ENCODE measurements around the gene ACTN1. TPM values are rescaled to one million over a fixed set of nuclear protein-coding genes. Genes with fewer than 3 reads are reported as not detected.

ACTN1 gene
- total RNA-seq, 1 experiment from 2014 or later = 212 TPM

DNA sequence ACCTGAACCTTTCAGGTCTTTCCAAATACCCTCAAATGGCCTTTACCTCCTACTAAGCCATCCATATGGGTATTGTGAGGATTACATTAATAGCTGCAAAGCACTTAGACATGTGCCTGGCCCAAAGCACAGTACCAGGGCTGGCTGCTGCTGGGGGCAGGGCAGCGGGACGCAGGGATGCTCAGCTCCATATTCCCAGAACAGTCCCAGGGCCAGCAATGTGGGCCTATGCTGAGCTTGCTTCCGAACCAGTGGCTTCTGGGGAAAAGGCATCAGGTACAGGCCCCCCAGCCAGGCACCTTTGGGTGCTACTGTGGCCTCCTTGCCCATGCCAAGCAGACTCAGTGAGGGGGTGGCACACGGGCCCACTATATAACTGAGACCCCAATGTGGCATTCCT lies 10.4 kb downstream of the ACTN1 start:
- BruUV-seq (replicated peaks) = no TSS peak
- Histone ChIP-seq H3K9me3 (ENCODE audit: control insufficient read depth, insufficient read depth, low read depth, low read length) (no peaks in the 10 kb centered on the region), H3K4me1 (ENCODE audit: control insufficient read depth, insufficient read depth, low read length) (peaks cover 53% of the 10 kb centered on the region), H3K4me3 (ENCODE audit: low read depth in 2 of 2, low read length in 2 of 2) (no peak overlapping the region), H3K27me3 (ENCODE audit: control insufficient read depth, insufficient read depth, low read length) (no peaks in the 10 kb centered on the region), H3K27ac (ENCODE audit: low read length) (no peak overlapping the region), H3K36me3 (ENCODE audit: control insufficient read depth, insufficient read depth, low read length) (0 out of 2 replicates have a peak, but pooled peaks cover 9% of the 10 kb centered on the region)
- ChIA-PET POLR2A (no interaction called here), CTCF (no interaction called here)
- in situ Hi-C loops (cut with HindIII; ENCODE audit: low pct_unique_long_range_greater_than_20kb, low sequenced_read_pairs) = no loop called here
- ATAC-seq = no peak
- intact Hi-C loops (cut with micrococcal nuclease; ENCODE audit: unreplicated experiment) = no loop called here
- DNase-seq (ENCODE audit: low read depth, low spot score) = no peak
- TF ChIP-seq, protein P1, sequence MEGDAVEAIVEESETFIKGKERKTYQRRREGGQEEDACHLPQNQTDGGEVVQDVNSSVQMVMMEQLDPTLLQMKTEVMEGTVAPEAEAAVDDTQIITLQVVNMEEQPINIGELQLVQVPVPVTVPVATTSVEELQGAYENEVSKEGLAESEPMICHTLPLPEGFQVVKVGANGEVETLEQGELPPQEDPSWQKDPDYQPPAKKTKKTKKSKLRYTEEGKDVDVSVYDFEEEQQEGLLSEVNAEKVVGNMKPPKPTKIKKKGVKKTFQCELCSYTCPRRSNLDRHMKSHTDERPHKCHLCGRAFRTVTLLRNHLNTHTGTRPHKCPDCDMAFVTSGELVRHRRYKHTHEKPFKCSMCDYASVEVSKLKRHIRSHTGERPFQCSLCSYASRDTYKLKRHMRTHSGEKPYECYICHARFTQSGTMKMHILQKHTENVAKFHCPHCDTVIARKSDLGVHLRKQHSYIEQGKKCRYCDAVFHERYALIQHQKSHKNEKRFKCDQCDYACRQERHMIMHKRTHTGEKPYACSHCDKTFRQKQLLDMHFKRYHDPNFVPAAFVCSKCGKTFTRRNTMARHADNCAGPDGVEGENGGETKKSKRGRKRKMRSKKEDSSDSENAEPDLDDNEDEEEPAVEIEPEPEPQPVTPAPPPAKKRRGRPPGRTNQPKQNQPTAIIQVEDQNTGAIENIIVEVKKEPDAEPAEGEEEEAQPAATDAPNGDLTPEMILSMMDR (IDR thresholded peaks at IDR 0.05) = no peak
- no peak for TF ChIP-seq REST (IDR thresholded peaks at IDR 0.05; ENCODE audit: insufficient read depth in 1 of 2, low read depth in 2 of 2, low read length in 1 of 2)
- TF ChIP-seq POLR2AphosphoS5 (IDR thresholded peaks at IDR 0.05; ENCODE audit: low read depth, low read length) = no peak
- TF ChIP-seq SIN3A (IDR thresholded peaks at IDR 0.05; ENCODE audit: borderline replicate concordance, insufficient read depth, low read depth, low read length) = no peak
- no peak for TF ChIP-seq TCF7L2 (IDR thresholded peaks at IDR 0.05; ENCODE audit: low read depth, low read length)

DNA sequence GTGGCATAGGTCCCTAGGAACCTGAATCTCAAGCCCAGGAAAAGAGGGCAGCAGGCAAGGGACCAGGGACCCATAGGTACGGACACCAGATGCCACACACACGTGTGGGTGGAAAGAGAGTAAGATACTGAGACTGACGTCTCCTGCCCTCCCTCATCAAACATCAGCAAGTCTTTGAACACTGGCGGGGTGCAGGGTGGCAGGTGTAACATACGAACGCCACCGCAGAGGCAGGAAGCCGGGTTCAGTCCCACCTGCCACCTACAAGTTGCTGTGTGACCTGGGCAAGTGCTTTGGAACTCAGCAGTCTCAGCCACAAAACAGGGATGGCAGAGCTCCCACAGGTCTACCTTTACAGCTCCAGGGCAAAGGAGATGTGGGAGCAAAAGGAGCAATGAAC lies 11.1 kb downstream of the ACTN1 start:
- no peak overlapping the region for H3K4me3 ChIP-seq (ENCODE audit: low read depth in 2 of 2, low read length in 2 of 2)
- intact Hi-C loops (cut with micrococcal nuclease; ENCODE audit: unreplicated experiment) = no loop called here
- H3K27ac ChIP-seq (ENCODE audit: low read length) = no peak overlapping the region
- no peak for DNase-seq (ENCODE audit: low read depth, low spot score)
- CTCF ChIA-PET = no interaction called here
- BruUV-seq (replicated peaks) = no TSS peak
- H3K36me3 ChIP-seq (ENCODE audit: control insufficient read depth, insufficient read depth, low read length) = 0 out of 2 replicates have a peak, but pooled peaks cover 9% of the 10 kb centered on the region
- in situ Hi-C loops (cut with HindIII; ENCODE audit: low pct_unique_long_range_greater_than_20kb, low sequenced_read_pairs) = no loop called here
- TF ChIP-seq REST (IDR thresholded peaks at IDR 0.05; ENCODE audit: insufficient read depth in 1 of 2, low read depth in 2 of 2, low read length in 1 of 2) = no peak
- TF ChIP-seq, protein P1 (IDR thresholded peaks at IDR 0.05) = no peak
- TF ChIP-seq POLR2AphosphoS5 (IDR thresholded peaks at IDR 0.05; ENCODE audit: low read depth, low read length) = no peak
- no peak for TF ChIP-seq SIN3A (IDR thresholded peaks at IDR 0.05; ENCODE audit: borderline replicate concordance, insufficient read depth, low read depth, low read length)
- TF ChIP-seq TCF7L2 (IDR thresholded peaks at IDR 0.05; ENCODE audit: low read depth, low read length) = no peak
- no peaks in the 10 kb centered on the region for H3K27me3 ChIP-seq (ENCODE audit: control insufficient read depth, insufficient read depth, low read length)
- no peaks in the 10 kb centered on the region for H3K9me3 ChIP-seq (ENCODE audit: control insufficient read depth, insufficient read depth, low read depth, low read length)
- POLR2A ChIA-PET = no interaction called here
- H3K4me1 ChIP-seq (ENCODE audit: control insufficient read depth, insufficient read depth, low read length) = peaks cover 58% of the 10 kb centered on the region
- ATAC-seq = no peak
